Measurements from ENCODE around the gene ROR2. TPM values are rescaled to one million over a fixed set of nuclear protein-coding genes. Genes with fewer than 3 reads are reported as not detected.

The ROR2 gene
- total and polyA plus RNA-seq, 10 donors = 0.65 to 15.6 (median 6.0) TPM

GRCh38 chr9:91843623-91844148 lies 106.3 kb downstream of the ROR2 start:
- 19 to 22% (median 21%) methylated on average over 15 of the region's 15 CpGs for WGBS, 5 donors

GRCh38 chr9:91843093-91843492 lies 106.9 kb downstream of the ROR2 start:
- intact Hi-C loops (cut with DNase I; ENCODE audit: low total_unique reads) = no loop called here
- TF ChIP-seq POLR2A (IDR thresholded peaks at IDR 0.05) (no peak), POLR2AphosphoS5 (IDR thresholded peaks at IDR 0.05) (no peak), CTCF (IDR thresholded peaks at IDR 0.05 in 8 of 11, conservative IDR thresholded peaks at IDR 0.05 in 3 of 11) (no peak)
- WGBS, 5 donors = 70 to 84% (median 76%) methylated on average over 7 of the region's 7 CpGs
- H3K9me3 ChIP-seq = no peaks in the 10 kb centered on the region
- H3K27me3 ChIP-seq (replicated peaks in 1 of 7) = peaks cover 0 to 37% (median 0%) of the 10 kb centered on the region in 7 donors
- H3K27ac ChIP-seq = peak overlapping the region in 3 of 8 donors; percentile 4 to 33 (median 29)
- no peak overlapping the region for H3K4me3 ChIP-seq
- no peaks in the 10 kb centered on the region for H3K36me3 ChIP-seq
- DNase-seq = no peak
- H3K4me1 ChIP-seq = peaks cover 0 to 26% (median 12%) of the 10 kb centered on the region in 6 donors

More at GRCh38 chr9:91843623-91844148, 106.3 kb downstream of the ROR2 start:
- Histone ChIP-seq H3K4me1 (peaks cover 0 to 24% (median 12%) of the 10 kb centered on the region in 6 donors), H3K4me3 (no peak overlapping the region), H3K9me3 (no peaks in the 10 kb centered on the region), H3K27ac (peak overlapping the region in 5 of 8 donors; percentile 14 to 48 (median 33)), H3K36me3 (no peaks in the 10 kb centered on the region), H3K27me3 (replicated peaks in 1 of 7) (peaks cover 0 to 37% (median 0%) of the 10 kb centered on the region in 7 donors)
- TF ChIP-seq POLR2AphosphoS5 (IDR thresholded peaks at IDR 0.05) (peak in 2 of 3 donors; percentile 17 to 27), CTCF (IDR thresholded peaks at IDR 0.05 in 8 of 11, conservative IDR thresholded peaks at IDR 0.05 in 3 of 11) (no peak)
- intact Hi-C loops (cut with DNase I; ENCODE audit: low total_unique reads) = no loop called here
- peak; percentile 71 for DNase-seq

- Histone ChIP-seq H3K36me3 (no peaks in the 10 kb centered on the region), H3K4me1 (peaks cover 0 to 30% (median 11%) of the 10 kb centered on the region in 6 donors), H3K27me3 (replicated peaks in 1 of 7) (peaks cover 0 to 37% (median 0%) of the 10 kb centered on the region in 7 donors), H3K4me3 (no peak overlapping the region), H3K9me3 (no peaks in the 10 kb centered on the region), H3K27ac (no peak overlapping the region)
- peak; percentile 41 for DNase-seq
- TF ChIP-seq POLR2AphosphoS5 (IDR thresholded peaks at IDR 0.05) = no peak
- TF ChIP-seq CTCF (IDR thresholded peaks at IDR 0.05 in 8 of 11, conservative IDR thresholded peaks at IDR 0.05 in 3 of 11) = no peak
- no peak for TF ChIP-seq POLR2A (IDR thresholded peaks at IDR 0.05)
- WGBS, 5 donors = 59 to 70% (median 69%) methylated on average over 9 of the region's 9 CpGs
- intact Hi-C loops (cut with DNase I; ENCODE audit: low total_unique reads) = no loop called here
Measured at GRCh38 chr9:91842358-91843049, 107.5 kb downstream of the ROR2 start.

GRCh38 chr9:91841591-91841990 lies 108.4 kb downstream of the ROR2 start:
- H3K27ac ChIP-seq = no peak overlapping the region
- no peak overlapping the region for H3K4me3 ChIP-seq
- intact Hi-C loops (cut with DNase I; ENCODE audit: low total_unique reads) = no loop called here
- no peak for TF ChIP-seq POLR2AphosphoS5 (IDR thresholded peaks at IDR 0.05)
- no peak for TF ChIP-seq CTCF (IDR thresholded peaks at IDR 0.05 in 8 of 11, conservative IDR thresholded peaks at IDR 0.05 in 3 of 11)
- no peak for TF ChIP-seq POLR2A (IDR thresholded peaks at IDR 0.05)
- WGBS, 5 donors = 73 to 88% (median 84%) methylated on average over 5 of the region's 5 CpGs
- DNase-seq = peak; percentile 43
- H3K9me3 ChIP-seq = no peaks in the 10 kb centered on the region
- peaks cover 0 to 30% (median 10%) of the 10 kb centered on the region in 6 donors for H3K4me1 ChIP-seq
- H3K36me3 ChIP-seq = no peaks in the 10 kb centered on the region
- H3K27me3 ChIP-seq (replicated peaks in 1 of 7) = peaks cover 0 to 37% (median 0%) of the 10 kb centered on the region in 7 donors
